ENCODE measurements around the gene HDAC4.

- TF ChIP-seq CTCF (IDR thresholded peaks at IDR 0.05) (no peak), POLR2A (IDR thresholded peaks at IDR 0.05) (no peak)
Measured at GRCh38 chr2:239293775-239294430, 106.9 kb downstream of the HDAC4 start.
